IPS DF 19.7 (cell line): ENCODE results near the gene IL9.

Experiments used
- DNase-seq: peaks from one replicate; pipeline ENCODE4 v3.0.0-alpha.2; 2013; ENCODE audit warnings: low read depth, low spot score

The IL9 gene

GRCh38 chr5:135891268-135891667 is 4.4 kb downstream of the IL9 start:
- no peak for DNase-seq

GRCh38 chr5:135890867-135891266 is 4.8 kb downstream of the IL9 start:
- DNase-seq: no peak

- DNase-seq: no peak
Measured at GRCh38 chr5:135890296-135890695, 5.3 kb downstream of the IL9 start.

- DNase-seq: no peak
Measured at GRCh38 chr5:135887881-135888614, 7.6 kb downstream of the IL9 start.

- peak; percentile 48 for DNase-seq
Measured at GRCh38 chr5:135887447-135887864, 8.2 kb downstream of the IL9 start.

- no peak for DNase-seq
Measured at GRCh38 chr5:135886136-135886535, 9.5 kb downstream of the IL9 start.

- no peak for DNase-seq
Measured at GRCh38 chr5:135885031-135885430, 10.6 kb downstream of the IL9 start.

- DNase-seq: no peak
Measured at GRCh38 chr5:135883441-135883840, 12.2 kb downstream of the IL9 start.

GRCh38 chr5:135883026-135883425 is 12.6 kb downstream of the IL9 start:
- DNase-seq: no peak

GRCh38 chr5:135881819-135882218 is 13.8 kb downstream of the IL9 start:
- DNase-seq: no peak

- no peak for DNase-seq
Measured at GRCh38 chr5:135881244-135881643, 14.4 kb downstream of the IL9 start.

GRCh38 chr5:135880801-135881200 is 14.8 kb downstream of the IL9 start:
- DNase-seq: no peak

- no peak for DNase-seq
Measured at GRCh38 chr5:135880278-135880677, 15.4 kb downstream of the IL9 start.

- DNase-seq: no peak
Measured at GRCh38 chr5:135879591-135879990, 16.1 kb downstream of the IL9 start.

GRCh38 chr5:135878156-135878620 is 17.5 kb downstream of the IL9 start:
- no peak for DNase-seq

- DNase-seq: no peak
Measured at GRCh38 chr5:135877570-135878155, 18.0 kb downstream of the IL9 start.

GRCh38 chr5:135876146-135876545 is 19.5 kb downstream of the IL9 start:
- no peak for DNase-seq

- no peak for DNase-seq
Measured at GRCh38 chr5:135875567-135875966, 20.1 kb downstream of the IL9 start.

- no peak for DNase-seq
Measured at GRCh38 chr5:135874461-135874860, 21.2 kb downstream of the IL9 start.

- DNase-seq: no peak
Measured at GRCh38 chr5:135873831-135874230, 21.8 kb downstream of the IL9 start.

- no peak for DNase-seq
Measured at GRCh38 chr5:135871268-135871915, 24.2 kb downstream of the IL9 start.

- no peak for DNase-seq
Measured at GRCh38 chr5:135869935-135870334, 25.7 kb downstream of the IL9 start.

- DNase-seq: no peak
Measured at GRCh38 chr5:135869276-135869675, 26.4 kb downstream of the IL9 start.
